ENCODE data around the gene PCDHB3. TPM values are rescaled to one million over a fixed set of nuclear protein-coding genes. Genes with fewer than 3 reads are reported as not detected.
A peak's percentile ranks its signal among the peaks of the same experiment; 100 is the strongest.
"Not testable (repeated sequence)": the region's sequence is repeated elsewhere in the genome, so short reads cannot be mapped to it uniquely, and the experiment has no call there.

Gene PCDHB3
- total RNA-seq, 3 donors from 2014 or later = 3.4 to 6.2 (median 5.4) TPM

GRCh38 chr5:141150993-141151325 is 50.7 kb downstream of the PCDHB3 start:
- H3K4me1 ChIP-seq = no peaks in the 10 kb centered on the region
- H3K9me3 ChIP-seq = peaks cover 51 to 99% of the 10 kb centered on the region in 2 donors
- no peaks in the 10 kb centered on the region for H3K27me3 ChIP-seq
- peak overlapping the region in 1 of 3 donors; percentile 51 for H3K4me3 ChIP-seq
- intact Hi-C loops (cut with DNase I; ENCODE audit: low total_unique reads) = no loop called here
- TF ChIP-seq POLR2A (IDR thresholded peaks at IDR 0.05) = no peak
- TF ChIP-seq POLR2AphosphoS5 (IDR thresholded peaks at IDR 0.05) = no peak
- TF ChIP-seq, protein P1, sequence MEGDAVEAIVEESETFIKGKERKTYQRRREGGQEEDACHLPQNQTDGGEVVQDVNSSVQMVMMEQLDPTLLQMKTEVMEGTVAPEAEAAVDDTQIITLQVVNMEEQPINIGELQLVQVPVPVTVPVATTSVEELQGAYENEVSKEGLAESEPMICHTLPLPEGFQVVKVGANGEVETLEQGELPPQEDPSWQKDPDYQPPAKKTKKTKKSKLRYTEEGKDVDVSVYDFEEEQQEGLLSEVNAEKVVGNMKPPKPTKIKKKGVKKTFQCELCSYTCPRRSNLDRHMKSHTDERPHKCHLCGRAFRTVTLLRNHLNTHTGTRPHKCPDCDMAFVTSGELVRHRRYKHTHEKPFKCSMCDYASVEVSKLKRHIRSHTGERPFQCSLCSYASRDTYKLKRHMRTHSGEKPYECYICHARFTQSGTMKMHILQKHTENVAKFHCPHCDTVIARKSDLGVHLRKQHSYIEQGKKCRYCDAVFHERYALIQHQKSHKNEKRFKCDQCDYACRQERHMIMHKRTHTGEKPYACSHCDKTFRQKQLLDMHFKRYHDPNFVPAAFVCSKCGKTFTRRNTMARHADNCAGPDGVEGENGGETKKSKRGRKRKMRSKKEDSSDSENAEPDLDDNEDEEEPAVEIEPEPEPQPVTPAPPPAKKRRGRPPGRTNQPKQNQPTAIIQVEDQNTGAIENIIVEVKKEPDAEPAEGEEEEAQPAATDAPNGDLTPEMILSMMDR (IDR thresholded peaks at IDR 0.05) = no peak
- DNase-seq (ENCODE audit: low spot score in 2 of 2) = no peak
- H3K27ac ChIP-seq = no peak overlapping the region
- H3K36me3 ChIP-seq = no peaks in the 10 kb centered on the region

GRCh38 chr5:141151632-141152031 is 51.4 kb downstream of the PCDHB3 start:
- H3K36me3 ChIP-seq; H3K4me3 ChIP-seq; intact Hi-C loops (cut with DNase I; ENCODE audit: low total_unique reads); H3K27ac ChIP-seq; DNase-seq (ENCODE audit: low spot score in 2 of 2); H3K27me3 ChIP-seq; H3K4me1 ChIP-seq: not testable (repeated sequence)
- peaks cover 58 to 99% of the 10 kb centered on the region in 2 donors for H3K9me3 ChIP-seq

- intact Hi-C loops (cut with DNase I; ENCODE audit: low total_unique reads); H3K4me1 ChIP-seq; H3K4me3 ChIP-seq; H3K27me3 ChIP-seq; H3K27ac ChIP-seq; DNase-seq (ENCODE audit: low spot score in 2 of 2); H3K36me3 ChIP-seq: not testable (repeated sequence)
- H3K9me3 ChIP-seq = peaks cover 63 to 99% of the 10 kb centered on the region in 2 donors
Observed at GRCh38 chr5:141152096-141152495, 51.8 kb downstream of the PCDHB3 start.

Other genes starting within 250 kb of the PCDHB3 start
- gene PCDHA10, start 244.6 kb upstream of the PCDHB3 start, total RNA-seq = 1 to 10 TPM in 2 of 3 donors, under 1 TPM in 1; 0.64 to 6.4 (median 4.9) TPM
- gene PCDHA11, start 231.5 kb upstream of the PCDHB3 start, total RNA-seq = 1 to 10 TPM in 2 of 3 donors, under 1 TPM in 1; 0.48 to 4.3 (median 3.4) TPM
- gene PCDHA12, start 225.2 kb upstream of the PCDHB3 start, total RNA-seq = 1 to 10 TPM in 2 of 3 donors, under 1 TPM in 1; 0.48 to 6.9 (median 5.0) TPM
- gene PCDHA13, start 218.3 kb upstream of the PCDHB3 start, total RNA-seq = 1 to 10 TPM; 1.3 to 3.5 (median 1.6) TPM
- gene PCDHAC1, start 174.2 kb upstream of the PCDHB3 start, total RNA-seq = 1 to 10 TPM in 2 of 3 donors, under 1 TPM in 1; 0.80 to 2.5 (median 2.3) TPM
- gene PCDHAC2, start 134.0 kb upstream of the PCDHB3 start, total RNA-seq = 1 to 10 TPM; 2.1 to 2.8 (median 2.6) TPM
- under 1 TPM in 2 of 3 donors, not detected in 1; under 0.01 TPM for gene PCDHB1, start 49.1 kb upstream of the PCDHB3 start, total RNA-seq
- 10 to 100 TPM in 1 of 3 donors, 1 to 10 TPM in 2; 3.8 to 10.8 (median 9.8) TPM for gene PCDHB2, start 5.9 kb upstream of the PCDHB3 start, total RNA-seq
- 1 to 10 TPM; 7.5 to 9.2 (median 7.7) TPM for gene PCDHB4, start 21.3 kb downstream of the PCDHB3 start, total RNA-seq
- 1 to 10 TPM; 3.4 to 9.8 (median 6.4) TPM for gene PCDHB5, start 34.7 kb downstream of the PCDHB3 start, total RNA-seq
- 1 to 10 TPM; 1.4 to 3.6 (median 2.2) TPM for gene PCDHB6, start 49.6 kb downstream of the PCDHB3 start, total RNA-seq
- gene PCDHB7, start 72.2 kb downstream of the PCDHB3 start, total RNA-seq = 1 to 10 TPM; 2.3 to 4.6 (median 3.4) TPM
- 1 to 10 TPM in 1 of 3 donors, under 1 TPM in 2; 0.73 to 4.6 (median 0.80) TPM for gene PCDHB8, start 77.3 kb downstream of the PCDHB3 start, total RNA-seq
- 10 to 100 TPM in 1 of 3 donors, 1 to 10 TPM in 2; 4.3 to 11.8 (median 6.3) TPM for gene PCDHB16, start 81.9 kb downstream of the PCDHB3 start, total RNA-seq
- gene PCDHB9, start 86.7 kb downstream of the PCDHB3 start, total RNA-seq = 1 to 10 TPM; 2.2 to 4.6 (median 4.1) TPM
- 1 to 10 TPM; 3.8 to 4.8 (median 4.6) TPM for gene PCDHB10, start 91.9 kb downstream of the PCDHB3 start, total RNA-seq
- gene PCDHB11, start 99.2 kb downstream of the PCDHB3 start, total RNA-seq = 1 to 10 TPM; 2.3 to 4.6 (median 2.7) TPM
- gene PCDHB12, start 108.2 kb downstream of the PCDHB3 start, total RNA-seq = 1 to 10 TPM; 3.7 to 5.2 (median 5.0) TPM
- 1 to 10 TPM; 3.7 to 5.9 (median 4.8) TPM for gene PCDHB13, start 113.4 kb downstream of the PCDHB3 start, total RNA-seq
- gene PCDHB14, start 122.9 kb downstream of the PCDHB3 start, total RNA-seq = 1 to 10 TPM; 4.2 to 5.9 (median 5.9) TPM
- 1 to 10 TPM; 1.6 to 4.2 (median 3.3) TPM for gene PCDHB15, start 144.9 kb downstream of the PCDHB3 start, total RNA-seq
- 1 to 10 TPM in 1 of 3 donors, under 1 TPM in 2; 0.64 to 2.0 (median 0.98) TPM for gene SLC25A2, start 203.6 kb downstream of the PCDHB3 start, total RNA-seq
- 10 to 100 TPM; 59.2 to 96.2 (median 68.2) TPM for gene TAF7, start 220.3 kb downstream of the PCDHB3 start, total RNA-seq
- 1 to 10 TPM in 2 of 3 donors, under 1 TPM in 1; 0.80 to 1.3 (median 1.2) TPM for gene PCDHGA1, start 230.0 kb downstream of the PCDHB3 start, total RNA-seq
- 1 to 10 TPM; 4.6 to 8.6 (median 6.2) TPM for gene PCDHGA2, start 238.3 kb downstream of the PCDHB3 start, total RNA-seq
- gene PCDHGA3, start 243.4 kb downstream of the PCDHB3 start, total RNA-seq = 1 to 10 TPM; 4.3 to 5.9 (median 5.0) TPM
- gene PCDHGB1, start 249.6 kb downstream of the PCDHB3 start, total RNA-seq = 1 to 10 TPM; 2.7 to 5.9 (median 5.1) TPM